OCI-M2 (cell line): ENCODE results near the gene AP3D1.
"Not testable (repeated sequence)": the region's sequence is repeated elsewhere in the genome, so short reads cannot be mapped to it uniquely, and the experiment has no call there.

Source experiments
- DNase-seq: peaks from one replicate; lab custom pipeline; 2025; ENCODE audit not compliant: unreplicated experiment; lab: John Stamatoyannopoulos, UW

AP3D1 gene

DNA sequence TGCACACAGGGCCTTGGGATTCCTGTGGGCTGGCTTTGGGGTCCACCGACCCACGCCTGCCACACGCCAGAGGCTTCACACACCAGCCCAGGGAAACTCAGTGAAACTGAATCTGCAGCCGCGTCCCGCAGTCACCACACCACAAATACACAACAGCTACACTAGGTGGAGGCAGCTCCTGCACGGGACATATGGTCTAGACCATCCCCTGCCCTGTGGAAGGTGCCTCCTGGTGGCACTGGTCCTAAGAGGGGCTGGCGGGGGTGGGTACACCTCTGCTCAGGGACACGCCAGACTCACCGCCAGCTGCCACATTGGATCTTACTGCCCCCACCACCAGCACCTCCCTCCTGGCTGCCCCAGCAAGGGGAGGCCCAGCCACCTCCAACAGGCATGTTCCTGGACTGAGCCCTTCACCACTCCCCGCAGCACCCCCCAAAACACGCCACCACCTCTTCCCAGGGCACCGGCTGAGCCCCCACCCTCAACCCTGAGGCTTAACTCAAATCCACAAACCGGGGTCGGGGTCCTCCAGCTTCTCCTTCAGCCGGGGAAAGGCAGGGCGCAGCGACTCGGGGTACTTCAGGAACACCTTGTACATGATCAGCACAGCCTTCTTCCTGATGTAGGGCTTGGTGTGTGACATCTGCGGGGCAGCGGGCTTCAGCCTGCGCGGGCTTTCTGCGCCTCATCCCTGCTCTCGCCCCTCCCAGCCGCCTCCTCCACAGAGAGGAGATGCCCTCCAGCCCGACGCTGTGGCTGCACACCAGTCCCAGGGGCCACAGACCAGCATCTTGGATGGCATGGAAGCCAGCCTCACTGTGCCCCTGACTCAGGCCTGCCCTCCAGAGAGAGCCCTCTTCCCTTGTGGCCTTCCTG, 21.2 kb downstream of the AP3D1 start:
- no peak for DNase-seq

DNA sequence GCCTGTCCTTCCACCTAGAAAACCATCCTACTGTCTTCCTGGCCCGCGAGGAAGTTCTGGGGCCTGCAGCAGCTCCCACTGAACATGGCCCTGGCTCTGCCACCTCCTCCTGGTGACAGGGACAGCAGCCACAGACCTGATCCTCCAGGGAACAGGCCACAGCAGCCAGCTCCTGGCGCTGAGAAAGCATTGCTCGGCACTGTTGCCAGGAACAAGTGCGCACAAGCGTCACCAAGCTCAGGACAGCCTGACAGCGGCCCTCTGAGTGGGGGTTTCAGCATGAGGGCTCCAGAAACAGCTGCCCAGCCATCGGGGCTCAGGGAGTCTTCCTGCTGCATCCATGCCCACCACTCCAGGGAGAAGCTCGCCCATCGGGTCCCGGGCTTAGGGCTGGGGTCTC, 21.9 kb downstream of the AP3D1 start:
- no peak for DNase-seq

DNA sequence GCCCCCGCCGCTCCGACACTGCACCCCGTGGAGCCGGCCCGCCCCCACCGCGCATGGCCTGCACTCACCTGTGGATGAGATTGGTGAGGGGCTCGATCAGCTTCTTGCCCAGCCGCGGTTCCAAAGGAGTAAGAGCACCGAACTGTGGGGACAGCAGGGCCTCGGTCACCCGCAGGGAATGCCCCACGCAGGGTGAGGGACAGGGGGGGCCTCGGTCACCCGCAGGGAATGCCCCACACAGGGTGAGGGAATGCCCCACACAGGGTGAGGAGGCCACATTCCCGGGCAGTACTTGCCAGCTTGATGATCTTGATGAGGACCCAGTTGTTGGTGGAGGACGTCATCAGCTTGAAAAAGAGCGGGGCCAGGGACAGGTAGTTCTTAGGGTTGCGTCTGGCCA, 22.3 kb downstream of the AP3D1 start:
- no peak for DNase-seq

DNA sequence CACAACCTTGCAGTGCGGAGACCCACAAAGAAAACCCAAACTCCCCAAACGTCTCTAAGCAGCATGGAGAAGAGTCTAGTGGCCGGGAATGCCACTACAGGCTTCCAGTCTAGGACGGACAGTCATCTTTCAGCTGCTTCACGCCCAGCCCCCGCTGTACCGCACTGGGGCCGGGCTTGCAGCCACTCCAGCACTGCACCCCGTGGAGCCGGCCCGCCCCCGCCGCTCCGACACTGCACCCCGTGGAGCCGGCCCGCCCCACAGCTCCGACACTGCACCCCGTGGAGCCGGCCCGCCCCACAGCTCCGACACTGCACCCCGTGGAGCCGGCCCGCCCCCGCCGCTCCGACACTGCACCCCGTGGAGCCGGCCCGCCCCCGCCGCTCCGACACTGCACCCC, 23.1 kb downstream of the AP3D1 start:
- not testable (repeated sequence) for DNase-seq

DNA sequence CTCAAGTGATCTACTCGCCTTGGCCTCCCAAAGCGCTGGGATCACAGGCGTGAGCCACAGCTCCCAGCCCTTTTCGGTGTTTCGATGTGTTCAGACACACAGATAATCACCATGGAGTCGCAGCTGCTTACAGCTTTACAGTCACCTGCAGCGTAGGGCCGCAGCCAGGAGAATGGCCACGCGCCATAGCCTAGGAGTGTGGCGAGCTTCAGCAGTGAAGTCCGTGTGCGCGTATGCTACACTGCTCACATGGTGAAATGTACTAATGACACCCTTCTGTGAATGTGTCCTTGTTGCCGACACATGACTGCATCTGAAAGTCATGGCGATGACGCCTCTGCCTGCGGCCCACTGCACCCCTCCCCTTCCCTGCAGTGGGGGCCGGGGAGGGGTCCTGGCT, 23.6 kb downstream of the AP3D1 start:
- no peak for DNase-seq

DNA sequence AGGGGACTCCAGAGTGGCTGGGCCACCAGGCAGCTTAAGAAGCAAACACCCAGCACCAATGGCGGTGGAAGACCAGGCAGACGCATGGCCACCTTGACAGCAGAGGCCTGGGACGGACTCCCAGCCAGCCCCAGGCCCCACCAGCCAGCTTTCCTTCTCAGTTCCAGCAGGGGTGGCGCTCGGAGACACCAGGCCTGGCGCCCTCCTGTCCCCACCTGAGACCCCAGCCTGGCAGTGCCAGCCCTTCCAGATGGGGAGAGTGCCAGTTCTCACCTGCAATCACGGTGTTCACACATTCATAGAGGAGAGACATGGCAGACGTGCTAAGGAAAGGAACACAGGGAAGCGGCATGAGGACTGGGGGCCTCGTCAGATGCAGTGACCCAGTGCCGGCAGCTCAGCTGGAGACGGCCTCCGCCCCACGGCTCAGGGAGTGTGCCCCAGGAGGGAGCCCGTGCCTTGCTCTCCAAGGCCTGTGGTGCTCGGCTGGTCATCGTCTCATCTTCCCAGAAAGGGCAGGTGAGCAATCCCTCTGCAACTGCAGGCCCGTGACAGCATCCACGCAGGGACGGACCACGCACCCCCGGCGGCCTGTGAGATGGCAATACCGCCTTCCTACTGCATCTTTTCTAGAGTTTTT, 24.4 kb downstream of the AP3D1 start:
- no peak for DNase-seq

DNA sequence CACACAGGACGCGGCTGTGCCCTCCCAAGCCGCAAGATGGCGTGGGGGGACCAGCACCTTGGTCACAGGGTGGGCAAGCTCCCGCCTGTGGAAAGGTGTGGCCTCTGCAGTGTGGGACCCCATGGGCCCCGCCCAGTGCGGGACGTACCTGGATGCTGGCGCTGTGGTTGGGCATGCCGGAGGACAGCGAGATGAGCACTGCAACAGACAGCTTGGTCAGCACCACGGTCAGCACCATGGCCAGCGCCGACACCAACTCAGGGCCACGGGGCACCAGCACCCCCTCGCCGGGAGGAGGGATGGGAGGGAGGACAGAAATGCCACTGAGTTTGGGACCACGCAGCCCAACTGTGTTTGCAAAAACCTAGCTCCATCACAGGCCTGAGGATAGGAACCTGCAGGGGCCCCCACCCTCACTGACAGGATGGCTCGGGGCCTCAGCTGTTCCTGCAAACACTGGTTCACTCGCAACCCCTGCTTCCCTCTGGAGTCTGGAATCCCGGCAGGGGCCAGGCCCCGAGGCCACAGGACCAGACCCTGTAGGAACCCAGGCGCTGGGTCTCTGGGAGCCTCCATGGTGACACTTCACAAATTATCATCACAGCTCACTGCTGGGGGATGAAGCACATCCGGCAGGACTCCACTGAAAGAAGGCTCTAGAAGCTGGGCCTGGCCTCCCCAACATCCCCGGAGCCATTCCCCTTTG, 27.5 kb downstream of the AP3D1 start:
- no peak for DNase-seq

DNA sequence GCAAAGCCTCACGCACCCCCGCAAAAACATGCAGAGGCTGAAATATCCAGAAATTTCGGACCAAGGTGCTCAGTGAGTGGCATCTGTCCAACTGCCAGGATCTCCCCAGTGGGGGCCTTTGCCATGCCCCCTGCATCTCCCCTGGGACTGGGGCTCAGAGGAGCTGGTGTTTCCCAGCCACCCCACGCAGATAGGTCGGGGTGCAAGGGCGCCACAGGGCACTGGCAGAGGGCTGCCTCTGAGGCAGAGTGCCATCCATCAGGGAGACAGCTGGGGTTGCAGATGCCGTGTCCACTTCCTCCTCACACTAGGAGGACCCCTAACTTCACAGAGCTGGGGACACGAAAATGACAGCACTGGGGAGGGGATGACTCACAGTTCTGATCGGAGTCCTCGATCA, 28.4 kb downstream of the AP3D1 start:
- no peak for DNase-seq

DNA sequence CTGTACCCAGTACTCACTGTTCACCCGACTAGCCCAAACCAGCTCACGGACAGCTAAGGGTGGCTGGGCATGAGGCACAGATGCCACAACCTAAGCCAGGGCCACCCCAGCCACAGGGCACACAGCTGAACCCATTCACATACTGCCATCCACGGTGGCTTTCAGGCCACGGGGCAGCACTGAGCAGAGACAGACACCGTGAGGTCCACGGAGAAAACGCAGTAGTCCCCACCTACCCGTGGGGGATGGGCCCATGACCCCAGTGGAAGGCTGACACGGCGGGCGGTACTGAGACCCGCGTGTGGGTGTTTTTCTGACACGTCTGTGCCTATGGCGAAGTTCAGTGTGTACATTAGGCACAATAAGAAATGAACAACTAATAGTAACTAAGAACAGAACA, 29.1 kb downstream of the AP3D1 start:
- no peak for DNase-seq

DNA sequence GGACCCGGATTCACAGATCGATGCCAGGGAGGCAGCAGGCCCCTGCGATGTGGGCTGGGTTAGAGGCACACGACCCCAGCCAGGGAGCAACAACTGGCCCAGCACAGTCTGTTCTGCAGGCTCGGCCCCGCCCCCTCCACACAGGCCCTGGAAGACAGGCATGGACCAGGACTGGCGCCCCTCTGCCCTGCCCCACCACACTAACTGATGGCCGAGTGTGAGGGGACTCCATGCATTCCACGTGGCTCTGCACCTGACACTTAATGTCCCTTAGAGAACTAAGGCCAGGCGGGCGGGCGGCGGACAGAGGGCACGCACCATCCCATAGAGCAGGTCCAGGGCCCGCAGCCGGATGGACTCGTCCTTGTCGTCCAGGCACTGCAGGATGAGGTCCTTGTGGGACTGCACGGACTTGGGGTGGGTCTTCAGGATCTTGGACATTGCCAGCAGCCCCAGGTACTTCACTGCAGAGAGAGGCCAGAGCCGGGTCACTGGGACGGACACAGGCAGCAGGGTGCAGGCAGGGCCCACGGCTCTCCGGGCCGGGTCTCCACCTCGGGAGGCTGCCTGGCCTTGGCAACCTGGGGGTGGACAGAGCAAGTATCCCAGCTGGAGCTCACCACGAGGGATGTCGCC, 29.8 kb downstream of the AP3D1 start:
- no peak for DNase-seq

DNA sequence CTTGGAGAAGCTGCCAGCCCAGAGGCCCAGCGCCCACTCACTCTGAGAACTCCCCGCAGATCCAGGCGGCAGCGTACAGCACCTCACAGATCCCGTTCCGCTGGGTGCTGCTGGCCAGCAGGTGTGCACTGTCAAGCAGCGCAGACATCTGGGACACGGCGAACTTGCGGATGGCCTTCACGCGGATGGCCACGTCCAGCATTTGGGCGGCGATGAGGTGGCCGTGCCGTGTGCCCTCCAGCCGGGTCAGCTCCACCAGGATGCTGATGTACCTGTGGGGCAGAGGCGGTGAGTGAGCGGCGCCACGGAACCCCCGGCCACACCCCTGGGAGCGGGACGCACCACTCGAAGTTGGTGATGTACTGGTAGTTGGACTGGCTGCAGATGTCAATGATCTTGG, 30.5 kb downstream of the AP3D1 start:
- DNase-seq, result no peak

DNA sequence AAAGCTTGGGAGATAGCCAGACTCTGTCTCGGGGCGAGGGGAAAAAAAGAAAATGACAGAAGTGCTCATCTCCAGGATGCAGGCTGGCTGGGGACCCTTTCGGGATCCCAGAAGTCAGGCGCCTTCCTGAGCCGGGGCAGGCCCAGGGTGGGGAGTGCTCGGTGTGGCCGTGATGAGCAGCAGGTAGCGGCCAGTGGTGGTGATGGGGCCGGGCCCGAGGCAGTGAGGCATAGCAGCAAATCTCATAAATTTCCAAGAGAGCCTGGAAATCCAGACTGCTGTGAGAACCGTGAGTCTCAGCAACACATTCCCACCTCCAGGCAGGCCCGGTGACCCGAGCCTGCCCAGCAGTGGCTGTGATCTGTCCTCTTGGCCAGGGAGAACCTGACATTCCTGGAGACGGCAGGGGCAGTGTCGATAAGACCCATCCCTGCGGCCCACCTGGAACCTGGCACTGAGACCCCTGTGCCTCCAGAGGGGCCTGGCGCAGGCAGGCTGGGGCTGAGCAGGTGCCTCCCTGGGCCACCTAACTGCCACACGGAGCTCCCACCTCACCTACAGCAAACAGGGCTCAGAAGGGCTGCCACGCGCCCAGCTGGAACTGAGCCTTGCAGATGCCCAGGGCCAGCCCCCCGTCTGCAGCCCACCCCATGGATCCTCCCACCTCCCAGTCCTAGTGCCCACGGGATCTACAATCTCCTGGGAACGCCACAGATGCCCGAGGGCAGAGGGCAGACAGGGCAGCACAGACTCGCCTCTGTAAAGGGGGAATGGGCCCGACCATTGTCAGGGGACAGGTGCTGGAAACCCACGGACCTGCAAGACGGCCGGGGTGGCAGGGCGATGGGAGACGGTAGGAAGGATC, 31.2 kb downstream of the AP3D1 start:
- no peak for DNase-seq

DNA sequence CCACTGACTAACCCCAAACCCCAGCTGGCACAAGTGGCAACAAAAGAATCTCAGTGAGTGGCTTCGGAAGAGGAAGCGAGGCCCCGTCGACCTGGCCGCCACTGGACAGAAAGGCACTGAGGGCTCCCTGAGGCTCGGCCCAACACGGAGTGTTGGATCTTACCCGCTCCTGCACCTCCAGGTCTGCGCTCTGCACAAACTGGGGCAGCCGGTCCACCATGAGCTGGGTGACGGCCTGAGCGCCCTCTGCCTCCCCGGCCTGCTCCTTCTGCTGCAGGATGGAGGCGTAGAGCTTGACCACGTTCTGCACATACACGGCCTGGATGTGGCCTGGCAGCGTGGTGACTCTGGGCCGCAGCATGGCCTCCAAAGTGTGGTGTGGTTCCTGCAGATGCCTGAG, 32.9 kb downstream of the AP3D1 start:
- DNase-seq, result no peak

DNA sequence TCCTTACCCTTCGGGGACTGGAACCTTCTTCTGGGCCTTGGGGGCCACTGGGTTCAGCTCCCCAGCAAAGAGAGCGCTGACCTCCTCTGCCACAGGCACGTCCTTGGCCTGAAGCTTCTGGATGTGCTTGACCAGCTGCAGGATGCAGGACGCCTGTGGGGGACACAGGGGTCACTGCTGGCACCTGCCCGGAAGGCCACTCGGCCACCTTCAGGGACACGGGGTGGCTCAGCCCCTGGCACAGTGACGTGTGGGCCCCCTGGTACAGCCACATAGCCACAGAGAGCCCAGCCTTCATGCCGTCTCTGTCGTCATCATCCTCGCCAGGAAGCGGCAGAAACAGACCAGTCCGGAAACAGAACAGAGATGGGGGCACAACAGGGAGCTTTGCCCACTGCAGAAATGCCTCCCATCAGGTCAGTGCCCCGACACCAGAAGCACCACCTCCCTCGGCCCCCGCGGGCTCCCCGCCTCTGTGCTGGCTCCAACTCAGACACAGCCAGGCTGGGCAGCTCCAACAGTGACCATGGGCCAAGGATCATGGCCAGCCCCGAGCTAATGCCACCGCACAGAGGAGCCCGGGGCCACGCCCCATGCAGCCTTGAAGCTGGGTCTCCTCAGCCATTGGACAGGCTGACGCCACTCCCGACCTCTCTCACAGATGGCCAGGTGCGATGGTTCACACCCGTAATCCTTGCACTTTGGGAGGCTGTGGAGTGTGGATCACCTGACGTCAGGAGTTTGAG, 34.0 kb downstream of the AP3D1 start:
- no peak for DNase-seq

DNA sequence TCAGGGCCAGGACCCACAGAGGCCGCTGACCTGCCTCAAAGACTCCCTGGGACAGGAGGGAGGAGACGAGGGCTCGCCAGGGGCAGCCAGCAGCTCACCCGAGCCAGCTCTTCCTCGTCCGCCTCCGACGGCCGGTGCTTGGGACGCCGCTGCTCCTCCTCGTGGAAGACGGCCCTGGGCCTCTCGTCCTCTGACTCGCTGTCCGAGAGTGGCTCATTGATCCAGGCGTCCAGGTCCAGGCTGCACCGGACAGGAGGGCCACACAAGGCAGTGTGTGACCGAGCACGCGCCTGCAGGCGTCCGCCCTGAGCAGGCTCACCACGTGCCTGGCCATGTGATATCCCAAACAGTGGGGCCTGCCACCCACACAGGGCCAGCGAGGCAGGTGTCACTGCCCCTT, 34.9 kb downstream of the AP3D1 start:
- DNase-seq, result no peak

DNA sequence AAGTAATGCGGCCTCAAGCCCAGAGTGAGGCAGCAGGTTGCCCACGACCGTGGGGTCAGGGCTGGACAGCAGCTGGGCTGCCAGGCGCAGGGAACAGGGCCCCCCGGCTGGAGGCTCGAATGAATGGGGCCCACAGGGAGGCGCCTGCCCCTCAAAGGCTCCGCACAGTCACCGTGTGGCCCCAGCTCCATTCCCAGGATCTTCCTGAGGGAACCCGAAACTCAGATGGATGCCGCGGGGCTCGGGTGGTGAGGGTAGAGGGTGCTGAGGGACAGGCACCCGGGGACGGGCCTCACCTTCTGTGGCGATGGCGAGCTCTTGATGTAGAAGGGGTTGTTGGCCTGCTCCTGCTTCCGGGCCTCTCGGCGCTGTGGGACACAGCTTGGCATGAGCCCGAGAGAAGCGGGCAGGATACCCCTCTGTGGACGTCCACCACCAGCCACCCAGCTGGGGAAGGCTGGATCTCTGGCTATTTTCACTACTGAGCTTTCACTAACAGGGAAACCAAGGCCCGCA, 35.4 kb downstream of the AP3D1 start:
- no peak for DNase-seq

DNA sequence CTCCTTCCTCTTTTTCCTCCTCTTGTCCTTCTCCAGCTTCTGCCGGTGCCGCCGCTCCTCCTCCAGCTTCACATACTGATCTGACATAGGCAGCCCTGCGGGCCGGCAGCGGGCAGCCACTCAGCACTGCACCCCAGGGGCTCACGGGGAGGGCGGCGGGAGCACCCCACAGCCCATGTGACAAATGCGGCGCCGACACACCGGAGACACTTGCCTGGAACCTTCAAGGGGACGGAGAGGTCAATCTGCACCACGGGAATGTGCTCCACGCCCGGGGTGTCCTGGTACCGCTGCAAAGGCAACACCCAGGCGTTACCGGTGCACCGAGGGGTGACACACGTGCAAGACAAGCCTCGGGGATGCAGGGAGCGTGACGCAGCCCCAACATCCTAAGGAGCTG, 36.0 kb downstream of the AP3D1 start:
- DNase-seq, result no peak

DNA sequence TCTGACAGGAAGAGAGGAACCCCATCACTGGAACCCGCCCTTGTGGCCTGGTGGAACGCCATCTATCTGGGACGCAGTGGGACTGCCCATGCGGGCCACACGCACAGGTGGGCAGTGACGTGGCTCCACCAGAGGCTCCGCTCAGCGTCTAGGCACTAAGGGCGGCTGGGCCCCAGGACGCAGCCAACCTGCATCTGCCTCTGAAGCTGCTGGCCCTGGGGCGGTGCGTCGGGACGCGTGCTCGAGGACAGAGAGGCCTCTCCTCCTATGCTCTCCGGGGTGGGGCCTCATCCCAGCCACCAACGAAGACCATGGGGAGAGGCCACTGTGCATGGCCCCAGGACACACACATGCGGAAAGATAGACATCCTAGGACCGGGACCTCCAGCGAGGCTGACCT, 36.5 kb downstream of the AP3D1 start:
- no peak for DNase-seq

DNA sequence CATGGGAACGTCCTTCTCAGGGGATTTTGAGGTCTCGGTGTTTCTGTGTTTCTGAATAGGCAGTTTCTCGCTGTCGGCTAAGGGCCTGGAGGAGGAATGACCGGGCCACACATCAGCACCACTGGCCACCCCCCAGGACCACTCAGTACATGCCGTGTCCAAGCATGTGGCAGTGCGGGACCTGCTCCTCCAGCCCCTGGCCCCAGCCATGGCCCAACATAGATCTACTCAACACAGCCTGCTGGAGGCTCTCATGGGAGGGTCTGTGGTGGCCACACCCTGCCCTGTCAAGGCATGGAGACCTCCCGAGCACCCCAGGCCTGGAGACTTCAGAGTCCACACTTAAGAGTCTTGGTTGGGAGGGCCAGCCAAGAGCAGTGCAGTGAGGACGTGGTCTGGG, 37.1 kb downstream of the AP3D1 start:
- no peak for DNase-seq
